Measurements from ENCODE around the gene CALCOCO1.

DNA sequence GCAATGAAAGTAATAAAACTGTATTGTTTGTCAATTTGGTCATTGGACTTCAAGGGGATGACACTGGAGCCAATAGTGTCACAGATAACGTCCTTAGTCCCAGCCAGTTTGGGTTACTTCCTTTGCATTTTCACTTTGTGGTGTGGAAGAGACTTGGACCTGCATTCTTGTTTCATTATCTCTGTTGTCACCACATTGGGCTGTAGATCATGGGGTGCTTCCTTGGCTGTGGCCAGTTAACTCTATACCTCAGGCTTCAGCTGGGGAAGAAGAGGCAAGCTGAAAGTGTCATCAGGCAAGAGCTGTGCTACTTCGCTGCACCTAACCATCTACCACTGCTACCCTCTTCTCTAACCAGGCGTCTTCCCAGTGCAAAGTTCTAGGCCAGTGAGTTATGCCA, 39.6 kb upstream of the CALCOCO1 start:
- TF ChIP-seq CTCF (IDR thresholded peaks at IDR 0.05; ENCODE audit: insufficient read depth, low read length, poor library complexity, severe bottlenecking): no peak
- TF ChIP-seq EZH2phosphoT487 (conservative IDR thresholded peaks at IDR 0.05; ENCODE audit: low read length): no peak
